Glomerular visceral epithelial cell (primary cell): ENCODE measurements around the gene GNE.
"Not testable (repeated sequence)": the region's sequence is repeated elsewhere in the genome, so short reads cannot be mapped to it uniquely, and the experiment has no call there.

Source experiments
- DNase-seq: peaks from one replicate; pipeline ENCODE4 v3.0.0-alpha.2; 2016; ENCODE audit errors: extremely low spot score

The GNE gene

GRCh38 chr9:36273354-36273753 lies 15.1 kb upstream of the GNE start:
- not testable (repeated sequence) for DNase-seq

GRCh38 chr9:36268007-36268427 lies 9.8 kb upstream of the GNE start:
- peak; percentile 38 for DNase-seq

- DNase-seq = no peak
Measured at GRCh38 chr9:36264896-36265295, 6.6 kb upstream of the GNE start.

DNA sequence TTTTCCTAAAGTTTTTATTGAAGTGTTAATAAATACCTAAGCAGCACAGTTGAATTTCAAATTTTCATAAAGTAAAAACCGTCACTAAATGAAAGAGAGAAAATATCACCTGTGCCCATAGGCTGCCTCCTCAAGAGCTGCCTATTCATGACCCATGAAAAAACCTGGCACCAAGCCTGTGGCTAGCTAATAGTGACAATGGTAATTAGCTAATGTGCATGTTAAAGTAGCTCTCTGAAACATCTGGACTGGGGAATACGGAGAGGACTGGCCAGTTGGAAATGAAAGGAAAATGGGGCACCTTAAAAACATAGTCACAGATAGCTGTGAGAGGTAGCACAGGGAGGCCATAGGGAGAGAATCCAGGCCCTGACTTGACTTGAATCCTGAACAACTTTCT lies 5.4 kb upstream of the GNE start:
- no peak for DNase-seq

DNA sequence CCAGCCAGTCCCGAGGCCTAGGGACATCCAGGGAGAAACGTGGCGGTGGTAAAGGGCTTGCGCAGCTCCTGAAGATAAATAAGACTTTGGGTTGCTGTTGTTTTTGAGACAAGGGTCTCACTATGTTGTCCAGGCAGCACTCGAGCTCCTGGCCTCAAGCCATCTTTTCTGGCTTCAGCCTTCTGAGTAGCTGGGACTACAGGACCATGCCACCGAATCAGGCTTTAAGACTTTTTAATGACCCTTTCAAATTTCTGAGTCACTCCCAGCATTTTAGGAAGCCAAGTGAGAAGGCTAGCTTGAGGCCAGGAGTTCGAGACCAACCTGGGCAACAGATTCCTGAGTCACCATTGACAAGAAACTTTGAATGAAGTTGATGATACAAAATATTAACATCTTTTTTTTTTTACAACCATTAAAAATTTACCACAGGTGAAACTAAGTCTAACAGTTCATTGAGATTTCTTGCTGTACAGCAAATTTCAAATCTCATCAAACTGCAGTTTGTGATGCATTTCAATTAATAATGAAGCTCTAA lies 817 bp upstream of the GNE start:
- DNase-seq = no peak

DNA sequence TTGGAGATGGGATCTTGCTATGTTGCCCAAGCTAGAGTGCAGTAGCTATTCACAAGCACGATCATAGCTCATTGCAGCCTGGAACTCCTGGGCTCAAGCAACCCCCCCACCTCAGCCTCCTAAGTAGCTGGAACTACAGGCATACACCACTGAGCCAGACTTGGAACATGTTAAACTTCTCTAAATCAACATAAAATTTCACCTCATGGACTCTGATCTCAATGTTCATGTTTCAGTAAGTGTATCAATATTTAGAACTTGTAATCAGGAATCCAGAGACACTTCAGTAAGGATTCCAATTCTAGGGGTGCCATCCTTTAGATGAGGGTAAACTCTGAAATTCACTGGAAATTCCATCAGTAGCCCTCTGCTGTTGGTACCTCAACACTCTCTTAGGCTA lies 6.8 kb downstream of the GNE start:
- no peak for DNase-seq

DNA sequence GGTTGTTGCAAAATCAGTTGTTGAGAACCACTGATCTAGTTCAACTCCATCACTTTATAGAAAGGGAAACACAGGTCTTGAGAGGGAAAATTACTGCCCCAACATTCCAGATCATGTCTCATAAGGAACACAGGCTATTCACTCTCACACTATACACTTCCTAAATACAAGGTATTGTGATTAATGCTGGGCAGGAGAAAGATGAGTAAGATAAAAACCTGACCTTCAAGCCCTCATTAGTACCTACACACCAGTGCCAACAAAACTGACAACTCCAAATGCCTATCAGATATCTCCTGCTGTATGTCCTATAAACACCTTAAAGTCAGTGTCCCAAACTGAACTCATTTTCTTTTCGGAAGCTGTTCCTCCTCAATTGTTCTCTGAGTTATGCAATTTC lies 8.2 kb downstream of the GNE start:
- no peak for DNase-seq

- no peak for DNase-seq
Measured at GRCh38 chr9:36249189-36249588, 9.1 kb downstream of the GNE start.

- DNase-seq = peak; percentile 28
Measured at GRCh38 chr9:36248061-36248460, 10.2 kb downstream of the GNE start.

GRCh38 chr9:36247356-36247755 lies 10.9 kb downstream of the GNE start:
- DNase-seq = no peak

- DNase-seq = no peak
Measured at GRCh38 chr9:36245906-36246305, 12.3 kb downstream of the GNE start.

DNA sequence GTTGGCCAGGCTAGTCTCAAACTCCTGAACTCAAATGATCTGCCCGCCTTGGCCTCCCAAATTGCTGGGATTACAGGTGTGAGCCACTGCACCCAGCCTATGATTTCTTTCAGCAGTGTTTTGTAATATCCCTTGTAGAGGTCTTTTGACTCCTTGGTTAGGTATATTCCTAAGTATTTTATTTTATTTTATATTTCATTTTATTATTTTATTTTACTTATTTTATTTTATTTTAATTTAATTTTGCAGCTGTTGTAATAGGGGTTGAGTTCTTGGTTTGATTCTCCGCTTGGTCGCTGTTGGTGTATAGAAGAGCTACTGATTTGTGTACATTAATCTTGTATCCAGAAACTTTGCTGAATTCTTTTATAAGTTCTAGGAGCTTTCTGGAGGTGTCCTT lies 18.6 kb downstream of the GNE start:
- not testable (repeated sequence) for DNase-seq

- not testable (repeated sequence) for DNase-seq
Measured at GRCh38 chr9:36239205-36239604, 19.0 kb downstream of the GNE start.

DNA sequence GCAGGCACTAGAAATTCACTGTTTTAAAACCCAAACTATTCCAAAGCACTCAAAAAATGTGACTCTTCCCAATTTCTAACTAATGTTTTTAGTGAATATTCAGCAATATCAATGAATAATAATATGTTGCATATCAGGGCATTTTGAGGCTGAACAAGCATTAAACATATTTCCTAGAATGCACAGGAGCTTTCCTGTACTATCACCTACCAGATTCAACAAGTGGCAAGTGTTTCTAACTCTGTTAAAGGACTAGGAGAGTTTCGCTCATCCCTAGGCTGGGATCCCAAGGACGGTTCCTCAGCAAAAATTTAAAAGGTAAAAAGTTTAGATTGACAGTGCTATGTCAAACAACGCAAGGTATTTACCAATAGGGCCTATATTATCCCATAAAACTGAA lies 21.0 kb downstream of the GNE start:
- no peak for DNase-seq

DNA sequence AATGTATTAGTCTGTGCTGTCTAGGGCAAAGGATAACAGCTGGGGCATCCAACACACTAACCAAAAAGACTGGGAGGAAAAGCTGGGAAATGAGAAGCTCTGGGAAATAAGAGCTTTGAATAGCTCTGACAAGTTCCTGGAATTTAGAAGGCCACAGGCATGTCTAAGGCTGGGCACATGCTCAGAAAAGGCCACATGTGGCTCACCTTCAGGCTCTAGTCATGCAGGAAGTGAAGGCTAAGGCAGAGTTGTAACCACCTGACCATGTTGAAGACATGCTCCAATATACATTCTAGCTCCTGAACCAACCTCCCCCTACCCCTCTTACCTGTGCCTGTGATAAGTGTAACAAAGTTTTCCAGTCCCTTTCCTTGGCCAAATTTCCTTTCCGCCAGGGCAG lies 35.8 kb downstream of the GNE start:
- no peak for DNase-seq

- no peak for DNase-seq
Measured at GRCh38 chr9:36221667-36222066, 36.6 kb downstream of the GNE start.

DNA sequence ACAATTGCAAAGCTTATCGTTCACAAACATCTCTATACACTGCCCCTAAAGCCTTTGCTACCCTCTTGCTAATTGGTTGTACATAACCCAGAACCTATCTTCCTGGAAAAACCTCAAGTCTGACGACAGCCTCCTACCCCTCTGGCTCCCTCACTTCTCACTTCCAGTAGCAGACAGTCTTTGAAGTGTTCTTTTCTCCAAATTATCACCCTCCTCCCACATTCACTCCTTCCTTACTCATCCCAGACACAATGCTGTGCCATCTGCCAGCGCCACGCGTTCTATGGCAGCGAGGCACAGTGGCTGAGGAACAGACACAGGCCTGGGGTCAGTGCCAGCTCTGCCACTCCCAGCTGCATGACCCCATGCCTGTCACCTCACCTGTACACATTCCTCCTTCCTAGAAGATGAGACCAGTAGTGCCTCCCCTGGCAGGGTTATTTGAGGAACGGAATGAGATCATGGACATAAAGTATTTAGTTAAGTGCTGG lies 39.8 kb downstream of the GNE start:
- peak; percentile 82 for DNase-seq

- no peak for DNase-seq
Measured at GRCh38 chr9:36218011-36218410, 40.2 kb downstream of the GNE start.

DNA sequence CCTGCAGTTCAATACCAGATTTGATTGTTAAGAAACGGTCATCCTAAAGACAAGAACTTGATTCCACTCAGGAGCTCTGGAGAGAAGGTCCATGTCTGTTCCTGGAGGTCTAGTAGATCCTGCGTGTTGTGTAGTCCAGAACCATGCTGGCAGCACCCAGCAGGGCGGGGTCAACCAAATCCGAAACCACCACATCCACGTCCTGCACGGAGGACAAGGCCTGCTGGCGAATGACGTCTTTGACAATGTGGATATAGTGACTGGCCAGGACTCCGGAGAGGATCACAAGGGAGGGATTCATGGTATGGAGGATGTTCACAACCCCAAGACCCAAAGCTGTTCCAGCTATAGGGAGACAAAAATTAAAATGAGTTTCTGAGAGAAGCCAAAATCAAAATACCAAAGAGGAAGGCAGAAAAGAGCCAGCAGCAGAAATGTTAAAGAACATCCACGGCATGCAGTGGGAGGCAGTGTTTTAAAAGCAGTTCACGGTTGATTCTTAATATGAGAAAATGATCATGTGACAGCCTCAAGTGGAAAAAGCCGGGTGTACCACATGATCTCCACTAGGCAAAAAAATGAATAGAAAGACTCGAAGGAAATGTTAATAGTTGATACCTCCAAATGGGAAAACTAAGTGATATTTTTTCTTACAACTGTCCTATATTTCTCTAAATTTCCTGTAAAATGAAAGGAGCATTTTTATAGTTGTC lies 40.8 kb downstream of the GNE start:
- no peak for DNase-seq

GRCh38 chr9:36214571-36214970 lies 43.7 kb downstream of the GNE start:
- DNase-seq = no peak

GRCh38 chr9:36213989-36214388 lies 44.3 kb downstream of the GNE start:
- DNase-seq = no peak

- DNase-seq = no peak
Measured at GRCh38 chr9:36213387-36213786, 44.9 kb downstream of the GNE start.

DNA sequence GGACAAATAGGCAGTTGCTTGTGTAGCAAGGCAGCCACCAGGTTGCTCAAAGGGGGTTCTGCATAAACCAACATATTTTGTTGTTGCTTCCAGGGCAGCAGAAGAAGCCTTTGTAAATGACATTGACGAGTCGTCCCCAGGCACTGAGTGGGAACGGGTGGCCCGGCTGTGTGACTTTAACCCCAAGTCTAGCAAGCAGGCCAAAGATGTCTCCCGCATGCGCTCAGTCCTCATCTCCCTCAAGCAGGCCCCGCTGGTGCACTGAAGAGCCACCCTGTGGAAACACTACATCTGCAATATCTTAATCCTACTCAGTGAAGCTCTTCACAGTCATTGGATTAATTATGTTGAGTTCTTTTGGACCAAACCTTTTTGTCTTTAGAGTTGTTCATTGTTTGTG lies 46.7 kb downstream of the GNE start:
- no peak for DNase-seq

- no peak for DNase-seq
Measured at GRCh38 chr9:36210722-36211121, 47.5 kb downstream of the GNE start.
